SU-DHL-6 (cell line): ENCODE results near the gene TPST1.

ENCODE experiments used
- EZH2phosphoT487 ChIP-seq: fragments of 200-600 bp; sonication (generic), shearing (Covaris generic); conservative IDR thresholded peaks from 2 replicates; pipeline ENCODE4 v1.6.1; 2018; ENCODE audit warnings: mild to moderate bottlenecking, antibody characterized with exemption, low read length, moderate library complexity, mixed read lengths
- TF ChIP-seq, protein P1 (sequence below): fragments of 200-600 bp; sonication (generic); IDR thresholded peaks from one replicate; pipeline ENCODE4 v1.5.1; 2017; ENCODE audit warnings: antibody characterized with exemption, mild to moderate bottlenecking, low read length, moderate library complexity; ENCODE audit not compliant: insufficient read depth, poor library complexity, severe bottlenecking

DNA sequence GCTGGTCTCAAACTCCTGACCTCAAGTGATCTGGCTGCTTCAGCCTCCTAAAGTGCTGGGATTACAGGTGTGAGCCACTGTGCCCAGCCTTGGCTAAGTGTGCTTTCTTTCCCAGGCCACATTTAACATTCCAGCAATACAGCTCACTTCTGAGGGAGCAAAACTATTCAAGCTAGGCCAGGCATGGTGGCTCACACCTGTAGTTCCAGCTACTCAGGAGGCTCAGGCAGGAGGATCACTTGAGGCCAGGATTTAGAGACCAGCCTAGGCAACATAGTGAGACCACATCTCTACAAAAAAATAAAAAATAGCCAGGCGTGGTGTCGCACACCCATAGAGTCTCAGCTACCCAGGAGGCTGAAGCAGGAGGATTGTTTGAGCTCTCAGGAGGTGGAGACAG is 23.3 kb upstream of the TPST1 start:
- TF ChIP-seq, protein P1, sequence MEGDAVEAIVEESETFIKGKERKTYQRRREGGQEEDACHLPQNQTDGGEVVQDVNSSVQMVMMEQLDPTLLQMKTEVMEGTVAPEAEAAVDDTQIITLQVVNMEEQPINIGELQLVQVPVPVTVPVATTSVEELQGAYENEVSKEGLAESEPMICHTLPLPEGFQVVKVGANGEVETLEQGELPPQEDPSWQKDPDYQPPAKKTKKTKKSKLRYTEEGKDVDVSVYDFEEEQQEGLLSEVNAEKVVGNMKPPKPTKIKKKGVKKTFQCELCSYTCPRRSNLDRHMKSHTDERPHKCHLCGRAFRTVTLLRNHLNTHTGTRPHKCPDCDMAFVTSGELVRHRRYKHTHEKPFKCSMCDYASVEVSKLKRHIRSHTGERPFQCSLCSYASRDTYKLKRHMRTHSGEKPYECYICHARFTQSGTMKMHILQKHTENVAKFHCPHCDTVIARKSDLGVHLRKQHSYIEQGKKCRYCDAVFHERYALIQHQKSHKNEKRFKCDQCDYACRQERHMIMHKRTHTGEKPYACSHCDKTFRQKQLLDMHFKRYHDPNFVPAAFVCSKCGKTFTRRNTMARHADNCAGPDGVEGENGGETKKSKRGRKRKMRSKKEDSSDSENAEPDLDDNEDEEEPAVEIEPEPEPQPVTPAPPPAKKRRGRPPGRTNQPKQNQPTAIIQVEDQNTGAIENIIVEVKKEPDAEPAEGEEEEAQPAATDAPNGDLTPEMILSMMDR = no peak
- TF ChIP-seq EZH2phosphoT487 = no peak
